Measurements from ENCODE around the gene SLC25A22. TPM values are rescaled to one million over a fixed set of nuclear protein-coding genes. Genes with fewer than 3 reads are reported as not detected.

The SLC25A22 gene
- total RNA-seq, 2 experiments from 2014 or later = 81.1 to 83.9 TPM

DNA sequence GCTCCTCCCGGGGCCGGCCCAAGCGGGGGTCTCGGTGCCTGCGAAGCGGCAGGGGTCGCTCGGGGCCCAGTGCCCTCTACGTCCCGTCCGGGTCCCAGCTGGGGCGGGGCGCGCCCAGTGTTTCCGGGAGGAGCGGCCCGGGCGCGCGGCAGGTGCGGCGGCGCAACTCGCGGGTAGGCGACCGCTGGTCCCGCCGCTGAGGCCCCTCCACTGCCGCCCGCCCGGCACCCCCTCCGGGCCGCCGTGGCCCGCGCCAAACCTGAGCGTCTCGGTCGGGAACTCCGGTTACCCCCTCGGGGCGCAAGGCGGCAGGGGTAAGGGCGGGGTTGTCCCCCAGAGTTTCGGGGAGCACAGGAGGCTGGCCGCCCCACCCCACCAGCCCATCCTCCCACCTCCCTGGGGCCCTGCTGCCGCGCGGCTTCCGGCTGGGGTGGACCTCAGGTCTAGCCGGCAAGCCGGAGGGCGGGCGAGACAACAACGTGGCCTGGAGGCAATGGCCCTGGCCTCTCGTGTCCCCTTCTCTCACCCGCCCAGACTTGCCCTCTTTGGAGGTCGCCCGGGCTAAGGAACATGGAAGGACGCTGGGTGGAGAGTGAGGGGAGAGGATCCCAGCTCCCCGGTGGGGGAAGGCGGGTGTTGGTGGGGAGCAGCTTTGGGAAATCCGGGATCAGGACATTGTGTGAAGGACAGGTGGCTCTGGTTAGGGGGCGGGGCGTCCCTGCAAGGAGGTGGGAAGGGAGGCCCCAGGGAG lies 29.2 kb upstream of the SLC25A22 start:
- CTCF ChIA-PET = interaction anchor here (1.6 kb wide), 1 partner anchor 11 kb away, joined by 5 read pairs; no protein-coding TSS in a partner anchor
- POLR2A ChIA-PET = interaction anchor here (0.7 kb wide), 1 partner anchor 8 kb away, joined by 5 read pairs; the partner anchor contains the start of gene PNPLA2

DNA sequence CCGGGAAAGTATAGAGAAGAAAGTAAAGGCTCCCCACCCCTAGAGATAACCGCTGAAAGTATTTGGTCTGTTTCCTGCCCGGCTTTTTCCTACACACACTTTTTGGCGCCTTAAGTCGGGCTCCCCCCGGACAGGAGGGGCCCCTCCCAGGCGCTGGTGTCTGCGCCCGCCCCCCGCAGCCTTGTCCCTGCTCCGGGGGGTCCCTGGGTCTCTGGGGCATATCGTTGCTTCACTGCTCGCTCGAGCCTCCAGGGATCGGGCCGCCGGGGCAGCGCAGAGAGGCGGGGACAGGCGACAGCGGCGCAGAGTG lies 28.7 kb upstream of the SLC25A22 start:
- ChIA-PET POLR2A (no interaction called here), CTCF (interaction anchor here (1.6 kb wide), 1 partner anchor 11 kb away, joined by 5 read pairs; no protein-coding TSS in a partner anchor)

DNA sequence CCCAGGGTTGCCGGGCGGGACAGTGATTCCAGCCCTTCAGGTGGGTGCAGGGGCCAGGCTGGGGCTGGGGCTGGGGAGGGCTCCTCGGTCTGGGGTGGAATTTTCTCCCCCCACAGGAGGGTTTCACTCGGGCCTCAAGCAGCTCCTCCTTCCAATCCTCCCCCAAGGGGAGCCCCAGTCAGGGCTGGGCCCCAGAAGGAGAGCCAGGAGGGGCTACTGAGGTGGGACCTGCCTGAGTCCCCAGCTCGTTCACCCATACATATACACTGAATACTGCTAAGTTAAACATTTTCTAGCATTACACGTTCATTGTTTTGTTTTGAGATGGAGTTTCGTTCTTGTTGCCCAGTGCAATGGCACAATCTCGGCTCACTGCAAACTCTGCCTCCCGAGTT lies 28.1 kb upstream of the SLC25A22 start:
- CTCF ChIA-PET = interaction anchor here (1.0 kb wide), 1 partner anchor 22 kb away, joined by 3 read pairs; no protein-coding TSS in a partner anchor
- POLR2A ChIA-PET = no interaction called here

DNA sequence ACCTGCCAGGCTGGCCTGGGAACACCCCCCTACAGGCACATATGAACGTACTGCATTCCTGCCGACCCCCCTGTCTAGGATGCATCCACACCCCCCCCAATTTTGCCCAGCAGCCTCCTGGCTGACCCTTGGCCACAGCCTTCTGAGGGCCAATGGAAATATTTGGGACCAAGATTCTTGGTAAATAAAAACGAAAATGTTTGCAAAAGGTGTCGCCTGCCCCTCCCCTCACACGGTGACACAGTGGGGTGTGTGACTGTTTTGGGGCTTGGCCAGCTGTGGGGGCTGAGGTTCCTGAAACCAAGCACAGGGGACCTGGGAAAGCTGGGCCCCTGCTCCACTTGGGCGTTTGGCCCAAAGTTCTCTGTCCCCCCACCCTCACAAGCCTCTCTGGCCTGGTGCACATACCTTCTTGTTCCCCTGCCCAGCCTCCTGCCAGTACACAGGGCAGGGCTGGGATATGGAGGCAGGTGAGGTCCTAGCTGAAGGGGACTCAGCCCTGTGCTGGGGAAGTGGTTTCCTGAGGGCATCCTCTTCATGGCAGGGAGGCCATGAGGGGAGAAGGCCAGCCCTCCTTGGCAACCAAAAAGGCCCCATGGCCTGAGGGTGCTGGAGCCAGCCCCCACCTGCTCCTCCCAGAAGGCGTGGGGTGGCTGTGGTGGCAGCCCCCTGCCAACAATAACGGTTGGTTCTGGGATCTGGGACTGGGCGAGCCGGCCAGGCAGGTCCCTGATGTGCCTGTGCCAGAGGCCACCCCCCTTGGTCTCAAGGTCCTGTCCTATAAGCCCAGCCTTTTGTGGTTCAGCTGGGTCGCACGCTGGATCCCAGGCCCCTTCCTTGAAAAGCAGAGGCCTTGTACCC lies 27.5 kb upstream of the SLC25A22 start:
- POLR2A ChIA-PET = no interaction called here
- CTCF ChIA-PET = interaction anchor here (0.8 to 1.0 kb wide), 2 partner anchors 23 to 29 kb away, joined by 3 to 4 read pairs; no protein-coding TSS in a partner anchor

GRCh38 chr11:824942-825341 lies 26.9 kb upstream of the SLC25A22 start:
- CTCF ChIA-PET = interaction anchor here (0.8 kb wide), 1 partner anchor 28 kb away, joined by 4 read pairs; no protein-coding TSS in a partner anchor
- POLR2A ChIA-PET = no interaction called here

DNA sequence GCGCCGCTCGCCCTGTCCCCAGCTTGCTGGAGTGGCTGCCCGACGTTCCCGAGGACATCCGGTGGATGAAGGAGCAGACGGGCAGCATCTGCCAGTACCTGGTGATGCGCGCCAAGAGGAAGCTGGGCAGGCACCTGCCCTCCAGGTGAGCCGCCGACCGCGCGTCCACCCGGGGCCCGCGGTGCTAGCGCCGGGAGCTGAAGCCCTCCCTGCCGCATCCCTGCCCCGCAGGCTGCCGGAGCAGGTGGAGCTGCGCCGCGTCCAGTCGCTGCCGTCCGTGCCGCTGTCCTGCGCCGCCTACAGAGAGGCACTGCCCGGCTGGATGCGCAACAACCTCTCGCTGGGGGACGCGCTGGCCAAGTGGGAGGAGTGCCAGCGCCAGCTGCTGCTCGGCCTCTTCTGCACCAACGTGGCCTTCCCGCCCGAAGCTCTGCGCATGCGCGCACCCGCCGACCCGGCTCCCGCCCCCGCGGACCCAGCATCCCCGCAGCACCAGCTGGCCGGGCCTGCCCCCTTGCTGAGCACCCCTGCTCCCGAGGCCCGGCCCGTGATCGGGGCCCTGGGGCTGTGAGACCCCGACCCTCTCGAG lies 26.3 kb upstream of the SLC25A22 start:
- POLR2A ChIA-PET = no interaction called here
- CTCF ChIA-PET = no interaction called here

DNA sequence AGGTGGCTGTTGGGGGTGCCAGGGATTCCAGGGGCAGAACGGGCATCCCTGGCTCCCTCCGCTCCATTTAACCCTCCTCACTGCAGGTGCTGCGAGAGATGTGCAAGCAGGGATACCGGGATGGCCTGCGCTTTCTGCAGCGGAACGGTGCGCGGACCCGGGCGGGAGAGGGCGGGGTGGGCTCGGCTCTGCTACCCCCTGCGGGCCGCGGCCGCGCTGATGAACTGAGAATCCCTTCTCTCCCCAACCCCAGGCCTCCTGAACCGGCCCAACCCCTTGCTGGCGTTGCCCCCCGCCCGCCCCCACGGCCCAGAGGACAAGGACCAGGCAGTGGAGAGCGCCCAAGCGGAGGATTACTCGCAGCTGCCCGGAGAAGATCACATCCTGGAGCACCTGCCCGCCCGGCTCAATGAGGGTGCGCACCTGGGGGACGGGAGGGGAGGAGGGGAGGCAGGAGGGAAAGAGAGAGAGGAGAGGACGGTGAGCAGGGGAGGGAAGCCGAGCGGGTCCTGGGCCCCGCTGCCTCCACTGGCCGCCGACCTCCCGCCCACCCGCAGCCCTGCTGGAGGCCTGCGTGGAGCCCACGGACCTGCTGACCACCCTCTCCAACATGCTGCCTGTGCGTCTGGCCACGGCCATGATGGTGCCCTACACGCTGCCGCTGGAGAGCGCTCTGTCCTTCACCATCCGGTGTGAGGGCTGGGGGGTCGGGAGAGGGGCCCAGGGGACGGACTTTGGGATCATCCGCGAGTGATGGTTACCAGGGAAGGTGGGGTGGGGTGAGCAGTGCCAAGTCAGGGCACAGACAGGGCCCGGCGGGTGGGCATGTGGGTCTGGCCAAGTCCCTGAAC lies 25.6 kb upstream of the SLC25A22 start:
- POLR2A ChIA-PET = no interaction called here

GRCh38 chr11:821512-822371 lies 23.7 kb upstream of the SLC25A22 start:
- POLR2A ChIA-PET = no interaction called here
- CTCF ChIA-PET = no interaction called here

More for the DNA sequence above, 25.6 kb upstream of the SLC25A22 start:
- CTCF ChIA-PET = no interaction called here

- POLR2A ChIA-PET = interaction anchor here (0.5 to 2.4 kb wide), 4 partner anchors 10 to 207 kb away, joined by 6 to 16 read pairs (median 12); partner anchors contain the start of genes CD151 and RPLP2
- CTCF ChIA-PET = no interaction called here
Measured at GRCh38 chr11:820655-821511, 22.8 kb upstream of the SLC25A22 start.

DNA sequence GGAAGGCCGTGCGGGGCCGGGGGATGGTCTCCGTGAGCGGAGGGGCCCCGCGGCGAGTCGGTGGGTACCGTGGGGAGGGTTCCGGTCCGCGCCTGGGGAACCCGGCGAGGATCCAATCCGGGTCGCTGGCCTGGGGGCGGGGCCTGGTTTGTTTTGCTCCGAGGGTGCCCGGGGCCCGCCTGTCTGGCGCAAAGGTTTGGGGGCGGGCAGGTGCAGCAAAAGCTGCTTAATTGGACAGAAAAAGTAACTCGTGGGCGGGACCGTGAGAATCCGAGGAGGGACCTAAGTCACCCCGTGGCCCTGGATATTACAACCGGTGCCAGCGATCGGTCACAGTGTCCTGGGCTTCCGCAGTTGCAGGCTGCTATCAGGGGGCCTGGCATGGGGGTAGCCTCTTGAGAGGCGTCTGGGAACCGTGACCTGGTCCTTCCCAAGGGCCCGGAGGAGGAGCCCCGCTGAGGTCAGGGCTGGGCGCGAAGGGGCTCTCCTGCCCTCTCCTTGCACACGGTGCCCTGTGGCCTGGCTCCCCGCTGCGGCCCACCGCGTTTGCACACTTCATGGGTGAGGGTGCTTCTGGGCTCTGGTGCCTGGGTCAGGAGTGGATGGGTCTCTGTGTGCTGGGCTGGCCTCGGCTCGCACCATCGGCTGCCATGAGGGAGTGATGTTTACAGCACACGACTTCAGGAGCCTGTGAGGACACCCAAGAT lies 22.0 kb upstream of the SLC25A22 start:
- ChIA-PET CTCF (interaction anchor here (1.5 kb wide), 1 partner anchor 9 kb away, joined by 6 read pairs; no protein-coding TSS in a partner anchor), POLR2A (interaction anchor here (0.5 to 2.4 kb wide), 6 partner anchors 9 to 206 kb away, joined by 5 to 16 read pairs (median 10); partner anchors contain the start of genes CD151, RPLP2 and TSPAN4)

DNA sequence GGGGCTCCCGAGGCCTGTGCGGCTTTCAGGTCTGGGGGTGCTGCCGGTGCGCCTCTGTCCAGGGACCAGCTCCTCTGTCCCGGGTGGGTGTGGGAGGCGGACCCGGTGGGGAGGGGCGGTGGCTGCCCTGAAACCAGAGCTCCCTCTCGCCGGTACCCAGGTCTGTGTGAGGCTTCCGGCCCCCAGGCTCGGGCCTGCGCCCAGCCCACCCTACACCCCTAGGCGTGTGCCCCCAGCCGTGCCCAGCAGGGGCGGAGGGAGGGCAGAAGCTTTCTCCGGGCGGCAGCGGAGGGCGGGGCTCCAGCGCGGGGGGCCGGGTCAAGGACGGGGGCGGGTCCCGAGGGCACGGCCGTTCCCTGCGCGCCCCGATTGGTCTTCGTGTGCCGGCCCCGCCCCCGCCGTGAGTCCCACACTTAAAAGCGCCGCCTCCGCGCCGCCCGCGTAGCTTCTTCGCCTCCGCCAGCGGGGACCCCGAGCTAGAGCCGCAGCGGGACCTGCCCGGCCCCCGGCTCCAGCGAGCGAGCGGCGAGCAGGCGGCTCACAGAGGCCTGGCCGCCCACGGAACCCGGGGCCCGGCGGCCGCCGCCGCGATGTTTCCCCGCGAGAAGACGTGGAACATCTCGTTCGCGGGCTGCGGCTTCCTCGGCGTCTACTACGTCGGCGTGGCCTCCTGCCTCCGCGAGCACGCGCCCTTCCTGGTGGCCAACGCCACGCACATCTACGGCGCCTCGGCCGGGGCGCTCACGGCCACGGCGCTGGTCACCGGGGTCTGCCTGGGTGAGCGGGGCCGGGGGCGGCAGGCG lies 21.2 kb upstream of the SLC25A22 start:
- ChIA-PET CTCF (interaction anchor here (0.7 to 1.5 kb wide), 3 partner anchors 8 to 11 kb away, joined by 3 to 6 read pairs (median 4); partner anchors contain the start of gene RPLP2), POLR2A (interaction anchor here (1.3 to 2.4 kb wide), 6 partner anchors 8 to 24 kb away, joined by 5 to 16 read pairs (median 10); partner anchors contain the start of genes CD151, CRACR2B, RPLP2 and TSPAN4)

DNA sequence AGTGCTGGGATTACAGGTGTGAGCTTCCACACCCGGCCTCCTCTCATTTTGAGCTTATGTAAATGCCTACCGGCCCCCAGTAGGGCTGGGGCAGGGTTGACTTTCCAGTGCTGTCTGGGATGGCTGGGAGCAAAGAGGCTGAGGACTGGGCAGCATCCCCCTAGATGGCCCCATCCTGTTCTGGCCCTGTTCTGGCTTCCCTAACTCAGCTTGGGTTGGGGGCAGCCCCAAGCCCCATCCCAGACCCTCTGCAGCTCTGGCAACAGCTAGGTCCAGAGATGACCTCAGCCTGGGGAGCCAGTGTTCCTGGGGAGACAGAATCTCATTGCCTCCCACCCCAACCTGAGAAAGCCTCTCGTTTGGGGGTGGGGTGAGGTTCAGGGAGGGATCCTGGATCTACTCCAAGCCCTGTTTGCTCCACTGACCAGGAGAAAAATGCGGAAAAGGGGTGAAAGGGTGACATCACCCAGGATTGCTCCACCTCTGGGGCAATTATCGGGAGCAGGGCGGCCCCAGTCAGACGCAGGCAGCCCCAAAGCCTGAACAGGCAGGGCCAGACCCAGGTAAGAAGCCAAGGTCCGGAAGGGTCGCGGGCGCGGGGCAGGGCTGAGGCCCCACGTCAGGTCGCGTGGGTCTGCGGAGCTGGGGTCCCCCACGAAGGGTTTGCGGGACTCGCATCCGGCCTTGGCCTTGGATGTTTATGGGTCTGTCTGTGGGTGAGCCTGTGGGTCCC lies 20.5 kb upstream of the SLC25A22 start, which contains the start of gene PNPLA2:
Gene PNPLA2 (plus strand): TSS at position 519 of the 733 bp plus-strand sequence. CDS start 805 bp downstream, outside the sequence.
- ChIA-PET POLR2A (interaction anchor here (1.3 to 2.4 kb wide), 5 partner anchors 7 to 14 kb away, joined by 5 to 16 read pairs (median 11); partner anchors contain the start of genes CD151, CRACR2B and RPLP2), CTCF (interaction anchor here (0.7 to 1.5 kb wide), 3 partner anchors 8 to 10 kb away, joined by 3 to 6 read pairs (median 4); partner anchors contain the start of gene RPLP2)

GRCh38 chr11:816433-816779 lies 18.3 kb upstream of the SLC25A22 start:
- POLR2A ChIA-PET = no interaction called here
- CTCF ChIA-PET = no interaction called here

GRCh38 chr11:815675-816432 lies 17.8 kb upstream of the SLC25A22 start:
- CTCF ChIA-PET = no interaction called here
- POLR2A ChIA-PET = no interaction called here

Measured in activated CD8-positive, alpha-beta memory T cell treated with anti-CD3 and anti-CD28 coated beads for 36 hours (primary cell).